Measurements from ENCODE around the gene ASAP2. TPM values are rescaled to one million over a fixed set of nuclear protein-coding genes. Genes with fewer than 3 reads are reported as not detected.

Gene ASAP2
- total RNA-seq, 1 experiment from 2014 or later, result 25.2 TPM

GRCh38 chr2:9303528-9304225, 97.1 kb downstream of the ASAP2 start:
- no peak overlapping the region for H3K27ac ChIP-seq (ENCODE audit: low read length)
- no peaks in the 10 kb centered on the region for H3K9me2 ChIP-seq (replicated peaks; ENCODE audit: low read length)
- H3F3A ChIP-seq (ENCODE audit: low read length, unreplicated experiment), result no peaks in the 10 kb centered on the region
- CTCF ChIA-PET, result no interaction called here
- H2AFZ ChIP-seq (ENCODE audit: low read length), result no peak overlapping the region
- peaks cover 13% of the 10 kb centered on the region; the same call in 1 of the 2 replicates for H3K36me3 ChIP-seq (ENCODE audit: low read depth, low read length)
- peaks cover 13% of the 10 kb centered on the region for H3K4me1 ChIP-seq (ENCODE audit: insufficient read depth, low read length)
- no peak overlapping the region for H3K9ac ChIP-seq (ENCODE audit: low read length)
- no peak overlapping the region for H3K4me2 ChIP-seq (ENCODE audit: low read length)
- no peak for ATAC-seq
- no peaks in the 10 kb centered on the region for H3K9me3 ChIP-seq (ENCODE audit: low read length)
- no peak for DNase-seq
- BruUV-seq (replicated peaks), result no TSS peak
- POLR2A ChIA-PET (ENCODE audit: unreplicated experiment), result no interaction called here
- H3K4me3 ChIP-seq (ENCODE audit: low read length), result no peak overlapping the region
- intact Hi-C loops (cut with micrococcal nuclease), result no loop called here
- TF ChIP-seq CTCF (conservative IDR thresholded peaks at IDR 0.05; ENCODE audit: low read depth, low read length) (no peak), EZH2 (IDR thresholded peaks at IDR 0.05; ENCODE audit: low read length, unreplicated experiment) (no peak), EZH2phosphoT487 (IDR thresholded peaks at IDR 0.05; ENCODE audit: borderline replicate concordance, low read length) (no peak)
- H3K79me2 ChIP-seq (ENCODE audit: low read length), result peaks cover 50% of the 10 kb centered on the region
- H4K20me1 ChIP-seq (ENCODE audit: low read length), result no peaks in the 10 kb centered on the region
- H3K27me3 ChIP-seq (ENCODE audit: low read length), result no peaks in the 10 kb centered on the region

- ChIA-PET CTCF (no interaction called here), POLR2A (ENCODE audit: unreplicated experiment) (no interaction called here)
- Histone ChIP-seq H3K4me3 (ENCODE audit: low read length) (no peak overlapping the region), H3K9me3 (ENCODE audit: low read length) (no peaks in the 10 kb centered on the region), H3K36me3 (ENCODE audit: low read depth, low read length) (no peaks in the 10 kb centered on the region), H4K20me1 (ENCODE audit: low read length) (no peaks in the 10 kb centered on the region), H3K27ac (ENCODE audit: low read length) (no peak overlapping the region), H3K79me2 (ENCODE audit: low read length) (peaks cover 64% of the 10 kb centered on the region), H3K4me2 (ENCODE audit: low read length) (no peak overlapping the region), H3F3A (ENCODE audit: low read length, unreplicated experiment) (peaks cover 6% of the 10 kb centered on the region), H3K4me1 (ENCODE audit: insufficient read depth, low read length) (peaks cover 46% of the 10 kb centered on the region), H2AFZ (ENCODE audit: low read length) (no peak overlapping the region), H3K9me2 (replicated peaks; ENCODE audit: low read length) (no peaks in the 10 kb centered on the region), H3K27me3 (ENCODE audit: low read length) (no peaks in the 10 kb centered on the region), H3K9ac (ENCODE audit: low read length) (no peak overlapping the region)
- BruUV-seq (replicated peaks), result no TSS peak
- intact Hi-C loops (cut with micrococcal nuclease), result no loop called here
- DNase-seq (no peak), ATAC-seq (no peak)
- no peak for TF ChIP-seq CTCF (conservative IDR thresholded peaks at IDR 0.05; ENCODE audit: low read depth, low read length)
- TF ChIP-seq EZH2phosphoT487 (IDR thresholded peaks at IDR 0.05; ENCODE audit: borderline replicate concordance, low read length), result no peak
- TF ChIP-seq EZH2 (IDR thresholded peaks at IDR 0.05; ENCODE audit: low read length, unreplicated experiment), result no peak
These were observed 100.3 kb downstream of the ASAP2 start for GRCh38 chr2:9306911-9307310.

GRCh38 chr2:9307535-9307934, 100.9 kb downstream of the ASAP2 start:
- no peak for ATAC-seq
- peaks cover 69% of the 10 kb centered on the region for H3K79me2 ChIP-seq (ENCODE audit: low read length)
- no peaks in the 10 kb centered on the region for H3K36me3 ChIP-seq (ENCODE audit: low read depth, low read length)
- ChIA-PET CTCF (no interaction called here), POLR2A (ENCODE audit: unreplicated experiment) (no interaction called here)
- no peaks in the 10 kb centered on the region for H3K9me2 ChIP-seq (replicated peaks; ENCODE audit: low read length)
- no peak overlapping the region for H3K4me3 ChIP-seq (ENCODE audit: low read length)
- intact Hi-C loops (cut with micrococcal nuclease), result no loop called here
- peaks cover 6% of the 10 kb centered on the region for H3F3A ChIP-seq (ENCODE audit: low read length, unreplicated experiment)
- no peak overlapping the region for H3K9ac ChIP-seq (ENCODE audit: low read length)
- BruUV-seq (replicated peaks), result no TSS peak
- no peaks in the 10 kb centered on the region for H3K9me3 ChIP-seq (ENCODE audit: low read length)
- H3K4me1 ChIP-seq (ENCODE audit: insufficient read depth, low read length), result peaks cover 51% of the 10 kb centered on the region
- H4K20me1 ChIP-seq (ENCODE audit: low read length), result no peaks in the 10 kb centered on the region
- no peak for DNase-seq
- H2AFZ ChIP-seq (ENCODE audit: low read length), result no peak overlapping the region
- no peak for TF ChIP-seq EZH2 (IDR thresholded peaks at IDR 0.05; ENCODE audit: low read length, unreplicated experiment)
- no peak for TF ChIP-seq CTCF (conservative IDR thresholded peaks at IDR 0.05; ENCODE audit: low read depth, low read length)
- no peak for TF ChIP-seq EZH2phosphoT487 (IDR thresholded peaks at IDR 0.05; ENCODE audit: borderline replicate concordance, low read length)
- H3K4me2 ChIP-seq (ENCODE audit: low read length), result no peak overlapping the region
- no peaks in the 10 kb centered on the region for H3K27me3 ChIP-seq (ENCODE audit: low read length)
- H3K27ac ChIP-seq (ENCODE audit: low read length), result no peak overlapping the region
